ENCODE measurements around the gene ZNF683. TPM values are rescaled to one million over a fixed set of nuclear protein-coding genes. Genes with fewer than 3 reads are reported as not detected.

ZNF683 gene
- total and polyA plus RNA-seq, 10 of the 15 experiments (the other 5 are each of a cell fraction or from before 2014, with no cell fraction given): not detected

DNA sequence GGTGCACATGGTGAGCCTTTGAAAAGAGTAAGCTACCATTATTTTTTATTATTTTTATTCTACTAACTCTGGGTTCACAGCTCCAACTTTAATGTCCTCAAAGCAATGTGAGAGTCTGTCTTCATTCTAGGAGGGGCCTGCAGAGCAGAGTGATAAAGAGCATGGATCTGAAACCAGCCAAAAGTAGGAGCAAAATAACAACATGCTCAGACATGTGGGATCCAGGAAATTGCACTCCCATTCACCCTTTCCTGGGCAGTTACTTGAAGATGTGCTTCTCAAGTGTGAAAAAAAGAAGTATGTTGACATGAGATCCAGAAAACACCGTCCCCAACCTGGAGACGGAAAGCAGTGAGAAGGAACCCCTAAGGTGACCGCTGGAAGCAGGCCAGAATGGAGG is 29.3 kb upstream of the ZNF683 start:
- H3K9me3 ChIP-seq (replicated peaks; ENCODE audit: control insufficient read depth, insufficient read depth, low read length): no peaks in the 10 kb centered on the region
- intact Hi-C loops (cut with micrococcal nuclease; ENCODE audit: unreplicated experiment) (no loop called here), in situ Hi-C loops (cut with MboI) (no loop called here)
- H3K27me3 ChIP-seq (replicated peaks in 1 of 2; ENCODE audit: control insufficient read depth in 2 of 2, insufficient read depth in 2 of 2, low read length in 1 of 2): no peaks in the 10 kb centered on the region
- ChIA-PET POLR2A (no interaction called here), RAD21 (ENCODE audit: unreplicated experiment) (no interaction called here), SMC1A (ENCODE audit: uncharacterized antibody, unreplicated experiment) (no interaction called here), CTCF (interaction anchor here (2.7 kb wide), 1 partner anchor 16 kb away, joined by 16 read pairs; no protein-coding TSS in a partner anchor)
- H3K27ac ChIP-seq (ENCODE audit: control insufficient read depth, insufficient read depth): no peak overlapping the region
- no peak overlapping the region for H2AFZ ChIP-seq (ENCODE audit: control insufficient read depth, low read depth, low read length)
- FAIRE-seq (no peak), ATAC-seq (no peak), DNase-seq (ENCODE audit: low read depth, low spot score) (no peak)
- TF ChIP-seq TCF3 (IDR thresholded peaks at IDR 0.05; ENCODE audit: borderline replicate concordance, insufficient read depth, low read depth, low read length): no peak
- no peak for TF ChIP-seq CBX3 (IDR thresholded peaks at IDR 0.05; ENCODE audit: borderline replicate concordance, low read depth)
- no peak for TF ChIP-seq SP1 (IDR thresholded peaks at IDR 0.05; ENCODE audit: low read depth, low read length)
- no peak for TF ChIP-seq ZNF274 (IDR thresholded peaks at IDR 0.05; ENCODE audit: insufficient read depth, insufficient read length)
- TF ChIP-seq EGR1 (IDR thresholded peaks at IDR 0.05; ENCODE audit: borderline replicate concordance in 1 of 2, low read depth in 2 of 2, low read length in 2 of 2): no peak
- TF ChIP-seq CBX5 (IDR thresholded peaks at IDR 0.05; ENCODE audit: low read depth): no peak
- no peak for TF ChIP-seq FOXK2 (IDR thresholded peaks at IDR 0.05)
- TF ChIP-seq, protein P1, sequence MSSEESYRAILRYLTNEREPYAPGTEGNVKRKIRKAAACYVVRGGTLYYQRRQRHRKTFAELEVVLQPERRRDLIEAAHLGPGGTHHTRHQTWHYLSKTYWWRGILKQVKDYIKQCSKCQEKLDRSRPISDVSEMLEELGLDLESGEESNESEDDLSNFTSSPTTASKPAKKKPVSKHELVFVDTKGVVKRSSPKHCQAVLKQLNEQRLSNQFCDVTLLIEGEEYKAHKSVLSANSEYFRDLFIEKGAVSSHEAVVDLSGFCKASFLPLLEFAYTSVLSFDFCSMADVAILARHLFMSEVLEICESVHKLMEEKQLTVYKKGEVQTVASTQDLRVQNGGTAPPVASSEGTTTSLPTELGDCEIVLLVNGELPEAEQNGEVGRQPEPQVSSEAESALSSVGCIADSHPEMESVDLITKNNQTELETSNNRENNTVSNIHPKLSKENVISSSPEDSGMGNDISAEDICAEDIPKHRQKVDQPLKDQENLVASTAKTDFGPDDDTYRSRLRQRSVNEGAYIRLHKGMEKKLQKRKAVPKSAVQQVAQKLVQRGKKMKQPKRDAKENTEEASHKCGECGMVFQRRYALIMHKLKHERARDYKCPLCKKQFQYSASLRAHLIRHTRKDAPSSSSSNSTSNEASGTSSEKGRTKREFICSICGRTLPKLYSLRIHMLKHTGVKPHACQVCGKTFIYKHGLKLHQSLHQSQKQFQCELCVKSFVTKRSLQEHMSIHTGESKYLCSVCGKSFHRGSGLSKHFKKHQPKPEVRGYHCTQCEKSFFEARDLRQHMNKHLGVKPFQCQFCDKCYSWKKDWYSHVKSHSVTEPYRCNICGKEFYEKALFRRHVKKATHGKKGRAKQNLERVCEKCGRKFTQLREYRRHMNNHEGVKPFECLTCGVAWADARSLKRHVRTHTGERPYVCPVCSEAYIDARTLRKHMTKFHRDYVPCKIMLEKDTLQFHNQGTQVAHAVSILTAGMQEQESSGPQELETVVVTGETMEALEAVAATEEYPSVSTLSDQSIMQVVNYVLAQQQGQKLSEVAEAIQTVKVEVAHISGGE (CRISPR knock-in tag; IDR thresholded peaks at IDR 0.05): no peak
- no peak for TF ChIP-seq NR2C2 (IDR thresholded peaks at IDR 0.05; ENCODE audit: borderline replicate concordance, control insufficient read depth, insufficient read length, low read depth)
- no peak overlapping the region for H3K9ac ChIP-seq (ENCODE audit: control insufficient read depth, insufficient read depth, low read length)
- no peaks in the 10 kb centered on the region for H3K79me2 ChIP-seq (ENCODE audit: control insufficient read depth, insufficient read depth, low read length)
- no peaks in the 10 kb centered on the region for H3K36me3 ChIP-seq (ENCODE audit: control insufficient read depth in 2 of 2, insufficient read depth in 2 of 2, low read length in 1 of 2)
- WGBS (ENCODE audit: insufficient coverage, insufficient replicate concordance, low lambda C conversion rate, missing lambda C conversion rate): 2% methylated on average over 3 of the region's 3 CpGs
- no peak overlapping the region for H3K4me3 ChIP-seq
- BruUV-seq (replicated peaks): no TSS peak
- H3K4me1 ChIP-seq (ENCODE audit: control insufficient read depth, insufficient read depth, low read length): no peaks in the 10 kb centered on the region
- H4K20me1 ChIP-seq (ENCODE audit: control insufficient read depth, insufficient read depth): no peaks in the 10 kb centered on the region
- no peak overlapping the region for H3K4me2 ChIP-seq (ENCODE audit: control insufficient read depth, insufficient read depth)
